Stimulated activated CD4-positive, alpha-beta T cell treated with anti-CD3 and anti-CD28 coated beads, Interleukin-4, amount 100 ng/mL, for 48 hours (primary cell): ENCODE data around the gene APPL2.
"Not testable (repeated sequence)": the region's sequence is repeated elsewhere in the genome, so short reads cannot be mapped to it uniquely, and the experiment has no call there.

ENCODE experiments used
- DNase-seq, 2 donors: peaks; one replicate each; pipeline ENCODE4 v3.0.0-alpha.2; 2020; ENCODE audit warnings: low read depth in 2 of 2

APPL2 gene

DNA sequence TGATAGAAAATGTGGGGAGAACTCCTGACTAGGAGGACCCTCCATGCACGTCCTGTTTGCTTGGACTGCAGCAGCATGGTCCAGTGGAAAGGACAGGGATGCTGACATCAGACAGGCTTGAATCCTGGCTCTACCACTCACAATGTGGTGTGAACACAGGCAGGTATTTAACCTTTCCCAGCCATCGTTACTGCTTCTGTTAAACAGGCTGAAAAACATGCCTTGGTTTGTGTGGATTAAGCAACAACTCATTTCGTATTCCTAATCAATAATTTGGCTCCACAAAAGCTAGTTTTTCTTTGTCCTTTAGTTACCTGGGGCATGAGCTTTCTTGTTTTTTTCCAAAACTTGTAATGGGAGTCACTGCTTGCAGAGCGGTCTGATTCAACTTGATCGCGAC, 41.0 kb downstream of the APPL2 start:
- no peak for DNase-seq

DNA sequence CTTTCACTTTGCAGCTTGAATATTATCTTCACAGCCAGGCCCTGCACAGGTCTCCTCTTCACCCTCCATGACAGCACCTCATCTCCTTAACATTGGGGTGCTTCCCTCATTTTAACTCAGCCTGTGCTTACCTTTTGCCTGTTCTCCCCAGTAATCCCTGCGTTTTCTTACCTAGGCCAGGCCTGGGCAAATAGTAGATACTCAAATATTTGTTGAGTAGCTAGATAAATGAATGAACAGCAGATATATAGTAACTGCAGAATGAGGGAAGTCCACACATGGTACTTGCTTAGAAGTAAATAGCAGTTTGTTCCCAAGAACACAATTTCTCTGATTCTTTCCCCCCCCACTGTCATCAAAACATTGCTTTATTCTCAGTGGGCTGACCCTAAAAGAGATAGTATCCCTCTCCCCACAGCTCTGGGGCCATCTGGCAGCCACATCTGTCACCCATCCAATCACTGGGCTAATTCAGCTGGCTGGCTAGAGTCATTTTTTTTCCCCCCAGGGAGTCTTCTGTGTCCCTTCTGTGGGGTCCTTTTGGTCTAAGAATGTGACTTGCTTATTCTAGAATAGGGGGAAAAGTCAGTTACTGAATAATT, 43.2 kb downstream of the APPL2 start:
- DNase-seq: no peak

DNA sequence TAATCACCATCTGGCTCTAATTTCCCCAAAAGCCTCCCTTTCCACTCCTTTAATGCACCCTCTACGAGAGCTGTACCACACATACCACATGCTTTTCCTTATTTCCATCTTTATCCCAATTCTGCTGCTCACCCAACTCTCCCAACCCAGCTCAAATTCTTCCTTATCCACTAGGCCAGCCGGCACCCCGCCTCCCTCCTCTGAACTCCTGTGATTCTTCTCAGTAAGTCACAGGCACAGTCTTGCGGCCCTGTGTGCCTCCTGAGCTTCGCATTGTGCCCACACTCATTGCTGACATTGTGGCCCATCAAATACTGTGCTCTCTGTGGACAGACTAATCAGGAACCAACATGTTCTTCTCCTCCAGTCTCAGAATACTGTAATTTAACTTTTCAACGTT, 45.4 kb downstream of the APPL2 start:
- DNase-seq: no peak

DNA sequence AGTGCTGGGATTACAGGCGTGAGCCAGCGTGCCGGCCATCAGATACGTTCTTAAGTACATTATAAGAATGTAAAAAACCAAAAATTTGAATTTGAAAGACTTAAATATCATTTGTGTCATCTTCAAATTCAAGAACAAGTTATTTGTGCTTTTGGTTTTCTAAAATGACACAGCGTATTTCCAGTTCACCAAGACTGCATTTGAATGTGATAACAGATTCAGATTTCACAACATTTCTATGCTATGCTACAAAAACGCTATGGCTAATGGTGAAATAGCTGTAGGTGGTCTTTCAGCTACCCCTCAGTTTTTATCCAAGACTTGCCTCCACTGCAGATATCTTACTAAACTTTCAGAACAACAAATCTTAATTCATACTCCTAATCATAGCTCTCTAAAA, 46.7 kb downstream of the APPL2 start:
- DNase-seq: no peak

DNA sequence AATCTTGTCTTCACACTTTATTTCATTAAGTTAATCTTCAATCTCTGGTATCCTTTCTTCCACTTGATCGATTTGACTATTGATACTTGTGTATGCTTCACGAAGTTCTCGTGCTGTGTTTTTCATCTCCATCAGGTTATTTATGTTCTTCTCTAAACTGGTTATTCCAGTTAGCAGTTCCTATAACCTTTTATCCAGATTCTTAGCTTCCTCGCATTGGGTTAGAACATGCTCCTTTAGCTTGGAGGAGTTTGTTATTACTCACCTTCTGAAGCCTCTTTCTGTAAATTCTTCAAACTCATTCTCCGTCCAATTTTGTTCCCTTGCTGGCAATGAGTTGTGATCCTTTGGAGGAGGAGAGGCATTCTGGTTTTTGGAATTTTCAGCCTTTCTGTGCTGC, 52.0 kb downstream of the APPL2 start:
- not testable (repeated sequence) for DNase-seq

DNA sequence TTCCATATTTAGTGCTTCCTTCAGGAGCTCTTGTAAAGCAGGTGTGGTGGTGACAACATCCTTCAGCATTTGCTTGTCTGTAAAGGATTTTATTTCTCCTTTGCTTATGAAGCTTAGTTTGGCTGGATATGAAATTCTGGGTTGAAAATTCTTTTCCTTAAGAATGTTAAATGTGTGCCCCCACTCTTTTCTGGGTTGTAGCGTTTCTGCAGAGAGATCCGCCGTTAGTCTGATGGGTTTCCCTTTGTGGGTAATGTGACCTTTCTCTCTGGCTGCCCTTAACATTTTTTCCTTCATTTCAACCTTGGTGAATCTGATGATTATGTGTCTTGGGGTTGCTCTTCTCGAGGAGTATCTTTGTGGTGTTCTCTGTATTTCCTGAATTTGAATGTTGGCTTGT, 52.6 kb downstream of the APPL2 start:
- DNase-seq: not testable (repeated sequence)

DNA sequence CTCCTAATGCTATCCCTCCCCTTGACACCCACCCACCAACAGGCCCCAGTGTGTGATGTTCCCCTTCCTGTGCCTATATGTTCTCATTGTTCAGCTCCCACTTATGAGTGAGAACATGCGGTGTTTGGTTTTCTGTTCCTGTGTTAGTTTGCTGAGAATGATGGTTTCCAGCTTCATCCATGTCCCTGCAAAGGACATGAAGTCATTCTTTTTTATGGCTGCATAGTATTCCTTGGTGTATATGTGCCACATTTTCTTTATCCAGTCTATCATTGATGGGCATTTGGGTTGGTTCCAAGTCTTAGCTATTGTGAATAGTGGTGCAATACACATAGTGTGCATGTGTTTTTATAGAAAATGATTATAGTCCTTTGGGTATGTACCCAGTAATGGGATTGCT, 56.9 kb downstream of the APPL2 start:
- not testable (repeated sequence) for DNase-seq

DNA sequence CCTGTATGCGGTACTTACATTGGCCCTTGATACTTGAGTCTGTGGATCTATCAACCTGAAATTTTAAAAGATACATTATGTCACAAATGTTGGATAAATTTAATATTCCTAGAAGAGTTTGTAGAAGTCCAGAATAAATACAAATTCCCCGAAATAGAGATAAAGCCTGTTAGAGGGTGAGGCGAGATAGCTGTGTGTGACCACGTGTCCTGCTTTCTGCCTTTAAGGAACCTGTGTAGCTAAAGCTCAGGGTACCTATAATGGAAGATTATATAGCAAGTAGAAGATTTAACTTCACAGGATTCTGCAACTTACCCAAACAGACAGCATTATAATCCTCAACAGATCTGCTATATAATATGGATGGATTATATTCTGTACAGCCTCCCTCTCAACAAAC, 58.8 kb downstream of the APPL2 start:
- DNase-seq: no peak

DNA sequence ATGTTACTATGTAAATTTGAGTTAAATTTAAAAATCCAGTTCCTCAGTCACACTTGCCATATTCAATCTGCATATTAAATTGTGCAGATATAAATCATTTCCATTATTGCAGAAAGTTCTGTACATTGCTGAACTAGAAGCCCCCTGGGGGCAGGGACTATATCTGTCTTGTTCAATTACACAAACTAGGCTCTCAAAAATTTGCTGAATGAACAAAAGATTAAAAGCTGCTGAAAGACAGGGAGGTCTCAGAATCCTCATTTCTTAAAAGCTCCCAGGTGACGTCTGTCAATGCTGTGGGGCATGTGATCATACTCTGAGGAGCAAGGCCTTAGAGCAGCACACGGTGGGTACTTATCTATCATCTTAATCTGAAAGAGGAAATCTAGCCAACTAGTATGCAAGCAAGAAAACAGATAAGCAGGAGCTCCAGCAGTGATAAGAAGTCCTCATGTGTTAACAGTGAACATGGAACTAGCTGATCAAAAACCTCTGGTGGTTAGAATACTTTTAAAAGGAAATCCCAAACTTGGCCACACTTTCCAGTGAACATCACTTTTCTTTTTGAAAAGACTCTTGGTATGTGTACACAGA, 60.5 kb downstream of the APPL2 start:
- DNase-seq: no peak

DNA sequence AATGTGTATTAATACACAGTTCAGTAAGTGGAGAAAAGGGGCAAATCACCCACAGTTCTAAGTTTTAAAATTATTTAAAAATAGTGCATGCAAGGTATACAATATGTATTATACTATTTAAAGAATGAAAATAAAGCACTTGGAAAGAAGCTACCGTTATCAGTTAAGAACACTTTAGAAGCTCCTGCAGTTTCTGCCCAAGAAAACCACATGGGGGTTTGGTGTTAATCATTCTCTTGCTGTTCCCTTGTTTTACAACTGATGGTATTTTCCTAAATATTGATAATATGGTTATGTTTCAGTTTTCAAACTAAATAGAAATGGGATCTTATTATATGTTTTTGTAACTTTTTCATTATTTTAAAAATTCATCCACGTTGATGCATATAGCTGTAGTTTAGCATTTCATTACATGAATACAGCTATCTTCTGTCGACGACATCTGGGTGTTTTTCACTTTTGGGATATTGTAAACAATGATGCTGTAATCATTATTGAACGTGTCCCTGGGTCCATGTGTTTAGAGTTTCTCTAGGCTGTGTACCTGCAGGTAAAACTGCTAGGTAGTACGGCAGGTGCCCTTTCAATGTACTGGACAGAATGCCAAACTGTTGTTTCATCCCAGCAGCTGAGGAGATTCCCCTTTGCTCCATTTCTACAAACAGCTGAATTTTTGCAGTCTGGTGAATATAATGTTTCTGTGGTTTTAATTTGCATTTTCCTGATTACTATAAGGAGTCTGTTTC, 64.1 kb downstream of the APPL2 start:
- DNase-seq: no peak

DNA sequence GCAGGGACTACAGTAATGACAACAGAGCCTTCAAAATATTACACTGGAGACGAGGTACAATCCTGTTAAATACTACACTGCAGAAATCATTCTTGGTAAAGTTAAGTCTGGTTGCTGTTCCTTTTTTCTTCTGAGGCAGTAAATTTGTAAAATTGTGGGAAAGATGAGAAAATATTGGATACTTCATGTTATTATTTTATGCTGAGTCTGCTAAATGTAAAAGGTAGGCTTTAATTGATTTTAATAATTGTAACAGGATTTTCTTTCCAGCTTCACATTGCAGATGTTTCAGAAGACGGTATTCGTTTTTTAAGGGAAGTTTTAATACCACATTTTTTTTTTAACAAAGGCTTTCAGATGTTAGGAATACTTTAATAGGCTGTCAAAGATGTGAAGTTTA, 65.8 kb downstream of the APPL2 start:
- DNase-seq: no peak

DNA sequence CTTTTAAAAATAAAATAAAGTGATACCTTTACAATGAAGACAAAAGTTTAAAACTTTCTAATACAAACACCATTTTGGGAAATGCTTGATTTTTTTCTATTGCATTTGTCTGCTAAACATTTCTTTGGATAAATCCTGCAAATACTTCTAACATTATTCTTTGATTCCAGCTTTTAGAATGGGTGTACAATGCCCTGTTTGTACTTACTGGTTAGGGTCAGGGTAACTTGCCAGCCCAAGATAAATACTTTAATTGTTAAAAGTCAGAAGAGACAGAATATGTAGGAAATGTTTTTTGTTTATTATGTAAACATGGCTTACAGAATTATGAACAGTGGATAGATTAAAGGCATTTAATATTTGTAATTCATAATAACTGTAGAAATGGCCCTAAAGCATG, 68.0 kb downstream of the APPL2 start:
- no peak for DNase-seq

DNA sequence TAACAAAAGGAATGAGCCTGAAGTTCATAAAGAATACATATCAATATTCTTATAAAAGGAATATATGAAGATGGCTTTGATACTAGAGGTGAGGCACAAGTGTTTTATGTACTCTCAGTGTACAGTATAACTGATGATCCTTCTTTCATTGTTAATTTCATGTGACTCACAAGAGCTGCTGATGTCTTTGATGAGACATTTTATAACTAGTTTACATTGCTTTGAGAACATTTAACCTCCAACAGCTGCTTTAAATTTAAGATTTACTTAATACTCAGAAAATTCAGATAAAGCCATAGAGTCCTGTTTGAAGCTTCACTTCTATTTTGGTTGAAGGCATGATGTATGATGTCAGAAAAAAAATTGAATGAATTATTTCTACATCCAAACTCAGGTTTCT, 68.6 kb downstream of the APPL2 start:
- DNase-seq: no peak

DNA sequence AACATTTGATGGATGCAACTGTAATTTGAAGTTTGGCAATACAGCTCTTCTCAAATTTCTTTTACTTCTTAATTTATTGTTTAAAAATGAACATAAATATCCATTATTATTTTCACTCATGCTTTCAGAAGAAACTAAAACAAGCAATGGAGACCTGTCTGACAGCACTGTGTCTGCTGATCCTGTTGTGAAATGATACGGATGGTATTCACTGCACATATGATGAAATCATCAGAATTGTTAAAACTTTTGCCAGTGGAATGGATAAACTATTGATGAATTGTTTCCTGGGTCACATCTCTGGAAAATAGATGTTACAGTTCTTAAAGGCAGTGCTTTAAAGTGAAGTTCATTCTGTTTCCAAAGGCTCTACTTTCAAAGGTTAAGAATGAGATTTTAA, 69.2 kb downstream of the APPL2 start:
- DNase-seq: no peak

DNA sequence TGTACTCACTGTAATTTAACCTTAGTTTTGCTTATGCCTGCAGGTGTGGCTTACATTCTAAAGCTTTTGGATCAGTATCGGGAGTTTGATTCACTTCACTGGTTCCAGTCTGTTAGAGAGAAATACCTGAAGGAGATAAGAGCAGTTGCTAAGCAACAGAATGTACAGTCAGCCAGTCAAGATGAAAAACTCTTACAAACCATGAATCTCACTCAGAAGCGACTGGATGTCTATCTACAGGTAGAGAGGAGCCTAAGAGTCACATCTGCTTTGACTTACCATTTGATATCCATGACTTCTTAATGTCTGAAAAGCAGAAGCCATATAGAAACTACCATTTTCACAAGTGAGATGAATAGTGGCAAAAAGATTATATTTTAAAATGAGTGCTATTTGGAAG, 71.9 kb downstream of the APPL2 start:
- DNase-seq: no peak

DNA sequence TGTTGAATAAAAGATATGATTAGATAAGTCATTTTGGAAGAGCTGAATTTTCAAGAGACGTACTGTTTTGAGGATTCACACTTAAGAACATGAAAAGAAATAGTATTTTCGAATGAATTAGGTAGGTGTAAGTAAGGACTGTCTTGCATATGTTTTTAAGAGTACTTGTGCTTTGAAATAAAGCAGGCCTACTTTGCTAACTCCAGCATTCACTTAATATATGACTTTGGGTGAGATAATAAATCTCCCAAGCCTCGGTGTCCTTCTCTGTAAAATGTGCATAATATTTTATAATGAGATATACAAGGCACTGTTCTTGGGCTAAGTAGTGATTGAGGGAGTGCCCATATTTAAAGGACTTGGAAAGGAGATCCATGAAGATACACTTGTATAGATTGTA, 73.8 kb downstream of the APPL2 start:
- no peak for DNase-seq

DNA sequence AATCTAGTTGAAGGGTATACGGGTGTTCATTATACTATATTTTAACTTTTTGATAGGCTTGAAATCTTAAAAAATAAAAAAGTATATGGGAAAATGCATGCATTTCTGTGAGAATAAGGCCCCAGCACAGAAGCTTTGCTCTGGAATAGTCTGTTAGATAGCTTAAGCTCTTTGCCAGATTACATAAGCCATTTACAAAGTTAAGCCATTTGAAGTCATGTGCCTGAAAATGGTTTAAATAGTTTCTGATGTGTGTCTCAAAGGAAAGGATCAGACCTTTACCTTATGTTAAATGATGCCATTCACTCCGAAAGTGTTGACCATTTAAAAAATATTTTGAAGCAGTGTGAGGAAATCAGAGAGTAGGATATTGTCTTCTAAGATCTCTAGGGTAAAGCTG, 77.1 kb downstream of the APPL2 start:
- DNase-seq: no peak

DNA sequence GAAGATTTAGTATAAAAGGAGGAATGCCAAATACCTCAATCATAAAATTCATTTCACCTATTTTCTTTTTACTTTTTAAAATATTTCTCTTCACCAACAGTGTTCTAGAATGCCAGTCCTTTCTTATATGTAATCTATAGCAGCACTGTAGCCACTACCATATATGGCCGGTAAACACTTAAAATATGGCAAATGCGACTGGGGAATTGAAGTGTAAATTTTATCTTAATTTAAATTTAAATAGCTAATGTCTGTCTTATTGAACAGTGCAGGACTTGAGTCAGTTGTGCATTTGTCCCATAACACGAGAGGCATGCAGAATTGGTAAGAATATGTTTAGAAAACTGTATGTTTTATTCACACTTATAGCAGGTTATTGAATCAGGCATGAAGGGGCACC, 78.4 kb downstream of the APPL2 start:
- DNase-seq: no peak

DNA sequence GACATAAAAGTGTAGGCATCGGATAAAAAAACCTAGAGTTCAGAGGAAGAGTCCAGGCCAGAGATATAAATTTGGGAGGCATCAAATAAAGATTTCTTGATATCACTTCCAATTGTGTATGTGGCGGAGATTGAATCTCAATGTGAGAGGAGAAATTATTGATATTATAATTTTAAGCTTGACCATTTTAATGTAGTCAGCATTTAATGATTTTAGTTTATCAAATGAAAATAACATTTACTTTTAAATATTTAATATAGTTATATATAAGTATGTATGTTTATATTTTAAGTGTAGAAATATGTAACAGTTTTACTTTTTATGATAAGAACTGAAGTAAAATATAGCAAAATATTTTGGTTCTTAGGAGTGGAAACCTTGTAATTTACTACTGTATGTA, 79.7 kb downstream of the APPL2 start:
- no peak for DNase-seq

DNA sequence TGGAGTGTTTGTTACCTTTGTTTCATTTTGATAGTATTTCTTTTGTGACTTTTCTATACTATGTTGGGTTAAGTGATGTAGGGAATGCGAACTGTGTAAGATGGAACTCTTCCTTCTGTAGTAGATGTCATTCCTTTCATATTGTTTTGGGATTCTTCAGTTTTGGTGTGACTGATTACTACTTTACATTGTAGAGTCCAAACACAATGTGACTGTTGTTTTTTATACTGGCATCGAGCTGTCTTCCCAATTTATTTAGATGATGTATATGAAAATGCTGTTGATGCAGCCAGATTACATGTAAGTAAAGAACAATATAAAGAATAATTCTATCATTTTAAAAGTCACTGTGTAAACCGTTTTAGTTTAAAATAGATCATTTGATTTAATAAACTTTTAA, 93.7 kb downstream of the APPL2 start:
- DNase-seq: no peak

DNA sequence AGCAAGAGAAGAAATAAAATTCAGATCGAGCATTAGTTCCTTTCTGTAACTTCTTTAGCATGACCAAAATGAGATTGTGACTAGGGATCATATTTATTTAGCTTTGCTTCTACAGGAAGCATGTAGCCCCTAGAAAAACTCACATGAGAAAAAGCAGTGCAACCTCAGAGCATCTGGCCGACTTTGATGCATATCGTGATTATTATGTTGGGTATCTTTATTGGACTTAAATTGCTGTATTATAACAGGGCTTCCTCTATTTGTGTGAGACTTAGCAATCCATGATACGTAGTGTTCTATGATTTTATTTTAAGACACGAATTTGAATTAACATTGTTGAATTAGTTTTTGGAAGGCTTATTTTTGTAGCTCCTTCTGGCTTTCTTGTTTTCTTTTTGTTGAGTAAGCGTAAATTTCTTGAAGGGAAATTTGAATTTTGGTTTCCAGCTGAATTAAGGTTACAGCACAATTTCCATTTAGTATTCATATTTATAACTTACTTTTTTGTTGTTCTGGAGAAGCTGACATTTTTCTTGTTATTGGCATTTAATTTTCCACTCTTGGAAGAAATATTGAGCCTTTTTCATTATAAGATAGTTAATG, 94.6 kb downstream of the APPL2 start:
- no peak for DNase-seq

DNA sequence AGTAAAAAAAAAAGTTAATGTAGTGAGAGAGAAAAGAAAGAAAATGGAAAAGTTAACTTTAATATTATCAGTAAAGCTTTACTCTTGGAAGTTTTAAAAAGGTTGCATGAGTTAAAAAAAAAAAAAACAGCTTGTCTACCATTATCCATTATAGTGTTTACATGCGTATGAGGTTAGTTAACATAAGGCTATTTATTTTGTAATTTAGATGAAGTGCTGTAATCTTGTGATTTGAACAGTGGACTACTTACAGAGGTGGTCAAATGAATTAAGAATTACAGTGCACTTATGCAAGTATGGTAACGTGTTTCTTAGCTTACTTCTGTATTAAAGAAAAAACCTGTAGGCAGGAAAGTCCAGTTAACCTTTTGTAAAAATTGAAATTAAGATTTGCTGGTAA, 97.7 kb downstream of the APPL2 start:
- no peak for DNase-seq
